SHP77 treated with DMSO at 0.1 percent for 48 hours (cell line): Measurements from ENCODE around the gene SLC35B2.
A peak's percentile ranks its signal among the peaks of the same experiment; 100 is the strongest.

ENCODE experiments used
- DNase-seq: peaks from one replicate; lab custom pipeline; 2025; lab: John Stamatoyannopoulos, UW

Gene SLC35B2

DNA sequence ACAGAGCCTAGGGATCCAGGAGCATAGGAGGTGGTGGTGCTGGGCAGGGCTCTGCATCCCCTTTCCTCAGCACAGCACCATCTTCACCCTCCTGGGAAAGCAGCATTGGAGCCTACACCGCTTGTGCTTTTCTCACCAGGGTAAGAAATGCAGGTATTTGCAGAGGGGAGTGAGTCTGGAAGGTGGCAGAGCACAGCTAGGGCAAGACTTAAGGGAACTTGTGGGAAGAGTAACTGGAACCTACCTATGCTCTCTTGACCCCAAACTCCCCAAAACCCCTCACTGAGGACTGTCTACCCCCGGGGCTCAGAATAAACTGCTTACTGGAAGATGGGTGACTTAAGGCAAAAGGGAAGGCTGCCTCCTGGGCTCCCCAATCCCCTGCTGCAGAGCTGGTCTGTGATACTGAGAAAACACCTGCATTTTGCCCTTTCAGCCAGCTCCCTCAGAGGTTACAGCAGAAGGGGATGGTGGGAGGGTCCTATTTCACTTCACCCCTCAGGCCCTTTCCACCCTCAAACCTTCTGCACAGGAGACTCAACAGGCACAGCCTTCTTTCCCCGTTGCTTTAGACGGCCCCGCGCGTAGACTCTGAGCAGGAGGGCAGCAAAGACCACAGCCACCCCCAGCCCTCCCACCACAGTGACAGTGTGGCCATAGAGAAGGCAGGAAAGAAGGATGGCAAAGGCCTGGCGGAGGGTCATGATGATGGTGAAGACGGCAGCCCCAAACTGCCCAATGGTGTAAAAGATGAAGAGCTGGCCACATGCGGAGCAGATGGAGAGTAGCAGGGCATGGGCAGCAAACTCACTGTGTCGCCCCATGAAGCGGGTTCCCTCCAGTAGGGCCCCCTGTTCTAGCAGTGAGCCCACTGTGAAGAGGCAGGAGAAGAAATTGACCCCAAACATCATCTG lies 2.9 kb downstream of the SLC35B2 start:
- no peak for DNase-seq

DNA sequence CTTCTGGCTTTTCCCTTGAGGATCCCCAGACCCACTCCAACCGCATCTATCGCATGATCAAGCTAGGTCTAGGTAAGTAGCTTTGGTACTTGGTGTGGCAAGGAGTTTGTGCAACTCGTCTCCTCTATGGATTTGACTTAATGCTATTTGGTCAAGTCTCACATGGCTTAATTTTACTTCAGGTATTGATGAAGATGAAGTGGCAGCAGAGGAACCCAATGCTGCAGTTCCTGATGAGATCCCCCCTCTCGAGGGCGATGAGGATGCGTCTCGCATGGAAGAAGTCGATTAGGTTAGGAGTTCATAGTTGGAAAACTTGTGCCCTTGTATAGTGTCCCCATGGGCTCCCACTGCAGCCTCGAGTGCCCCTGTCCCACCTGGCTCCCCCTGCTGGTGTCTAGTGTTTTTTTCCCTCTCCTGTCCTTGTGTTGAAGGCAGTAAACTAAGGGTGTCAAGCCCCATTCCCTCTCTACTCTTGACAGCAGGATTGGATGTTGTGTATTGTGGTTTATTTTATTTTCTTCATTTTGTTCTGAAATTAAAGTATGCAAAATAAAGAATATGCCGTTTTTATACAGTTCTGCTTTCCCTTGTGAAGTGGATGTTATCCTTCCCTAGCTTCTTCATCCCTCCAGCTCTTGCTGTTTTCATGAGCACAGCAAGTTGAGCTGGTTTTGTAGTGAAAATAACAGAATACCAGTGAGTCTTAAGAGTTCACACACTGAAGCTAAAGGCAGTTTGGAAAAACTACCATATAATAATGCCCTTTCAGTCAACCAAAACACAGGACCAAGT lies 3.8 kb downstream of the SLC35B2 start:
- DNase-seq, result no peak

DNA sequence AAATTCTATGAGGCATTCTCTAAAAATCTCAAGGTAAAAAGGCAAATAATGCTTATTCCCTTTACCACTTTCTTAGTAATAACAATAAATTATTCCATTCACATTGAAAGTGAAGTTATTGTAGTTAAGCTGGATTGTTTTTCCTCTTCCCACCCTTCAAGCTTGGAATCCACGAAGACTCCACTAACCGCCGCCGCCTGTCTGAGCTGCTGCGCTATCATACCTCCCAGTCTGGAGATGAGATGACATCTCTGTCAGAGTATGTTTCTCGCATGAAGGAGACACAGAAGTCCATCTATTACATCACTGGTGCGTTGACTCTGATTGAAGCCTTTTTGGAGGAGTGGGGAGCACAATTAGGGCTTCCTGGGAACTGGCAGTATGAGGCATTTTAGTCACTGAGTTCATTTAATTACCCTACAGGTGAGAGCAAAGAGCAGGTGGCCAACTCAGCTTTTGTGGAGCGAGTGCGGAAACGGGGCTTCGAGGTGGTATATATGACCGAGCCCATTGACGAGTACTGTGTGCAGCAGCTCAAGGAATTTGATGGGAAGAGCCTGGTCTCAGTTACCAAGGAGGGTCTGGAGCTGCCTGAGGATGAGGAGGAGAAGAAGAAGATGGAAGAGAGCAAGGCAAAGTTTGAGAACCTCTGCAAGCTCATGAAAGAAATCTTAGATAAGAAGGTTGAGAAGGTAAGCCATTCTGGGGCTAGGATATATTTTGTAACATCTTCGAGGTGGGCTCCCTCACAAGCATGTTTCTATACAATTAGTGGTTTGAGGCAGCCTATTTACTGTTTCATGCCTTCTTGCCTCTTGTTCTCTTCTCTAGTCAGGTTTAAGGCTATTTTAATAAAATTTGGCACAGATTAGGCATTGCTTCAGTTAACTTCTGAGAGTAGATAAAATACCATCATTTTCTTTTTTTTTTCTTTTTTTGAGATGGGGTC lies 5.5 kb downstream of the SLC35B2 start:
- no peak for DNase-seq

DNA sequence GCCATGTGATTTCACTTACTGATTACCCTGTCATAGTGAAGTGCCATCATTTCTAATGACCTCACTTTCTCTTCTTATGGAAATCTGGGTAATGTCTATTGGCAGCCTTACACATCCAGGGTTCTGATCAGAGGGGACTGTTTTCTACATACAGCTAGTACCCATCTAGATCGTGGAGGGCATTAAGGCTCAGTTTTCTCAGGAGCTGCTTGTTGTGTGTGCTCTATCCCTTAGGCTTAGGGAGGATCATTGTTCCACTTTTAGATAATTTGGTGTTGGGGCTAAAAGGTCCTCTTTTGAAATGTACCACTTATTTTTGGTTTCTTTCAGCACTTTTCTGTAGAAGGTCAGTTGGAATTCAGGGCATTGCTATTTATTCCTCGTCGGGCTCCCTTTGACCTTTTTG lies 6.6 kb downstream of the SLC35B2 start:
- DNase-seq, result no peak

DNA sequence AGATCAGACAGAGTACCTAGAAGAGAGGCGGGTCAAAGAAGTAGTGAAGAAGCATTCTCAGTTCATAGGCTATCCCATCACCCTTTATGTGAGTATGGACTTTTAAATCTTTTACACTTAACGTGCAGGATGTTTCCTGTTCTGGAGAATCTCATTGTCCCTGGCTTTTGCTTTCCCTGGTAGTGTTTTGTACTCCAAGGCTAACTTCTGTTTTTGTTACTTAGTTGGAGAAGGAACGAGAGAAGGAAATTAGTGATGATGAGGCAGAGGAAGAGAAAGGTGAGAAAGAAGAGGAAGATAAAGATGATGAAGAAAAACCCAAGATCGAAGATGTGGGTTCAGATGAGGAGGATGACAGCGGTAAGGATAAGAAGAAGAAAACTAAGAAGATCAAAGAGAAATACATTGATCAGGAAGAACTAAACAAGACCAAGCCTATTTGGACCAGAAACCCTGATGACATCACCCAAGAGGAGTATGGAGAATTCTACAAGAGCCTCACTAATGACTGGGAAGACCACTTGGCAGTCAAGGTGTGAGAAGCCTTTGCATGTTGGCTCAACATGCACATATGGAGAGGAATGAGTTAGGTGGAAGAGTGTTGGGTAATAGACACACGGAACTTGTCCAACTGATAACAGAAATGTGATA lies 7.1 kb downstream of the SLC35B2 start:
- DNase-seq, result no peak

- DNase-seq, result no peak
These were observed 8.1 kb downstream of the SLC35B2 start for GRCh38 chr6:44249082-44249748.

GRCh38 chr6:44248579-44248978 lies 8.7 kb downstream of the SLC35B2 start:
- no peak for DNase-seq

- no peak for DNase-seq
These were observed 9.7 kb downstream of the SLC35B2 start for GRCh38 chr6:44247338-44248302.

DNA sequence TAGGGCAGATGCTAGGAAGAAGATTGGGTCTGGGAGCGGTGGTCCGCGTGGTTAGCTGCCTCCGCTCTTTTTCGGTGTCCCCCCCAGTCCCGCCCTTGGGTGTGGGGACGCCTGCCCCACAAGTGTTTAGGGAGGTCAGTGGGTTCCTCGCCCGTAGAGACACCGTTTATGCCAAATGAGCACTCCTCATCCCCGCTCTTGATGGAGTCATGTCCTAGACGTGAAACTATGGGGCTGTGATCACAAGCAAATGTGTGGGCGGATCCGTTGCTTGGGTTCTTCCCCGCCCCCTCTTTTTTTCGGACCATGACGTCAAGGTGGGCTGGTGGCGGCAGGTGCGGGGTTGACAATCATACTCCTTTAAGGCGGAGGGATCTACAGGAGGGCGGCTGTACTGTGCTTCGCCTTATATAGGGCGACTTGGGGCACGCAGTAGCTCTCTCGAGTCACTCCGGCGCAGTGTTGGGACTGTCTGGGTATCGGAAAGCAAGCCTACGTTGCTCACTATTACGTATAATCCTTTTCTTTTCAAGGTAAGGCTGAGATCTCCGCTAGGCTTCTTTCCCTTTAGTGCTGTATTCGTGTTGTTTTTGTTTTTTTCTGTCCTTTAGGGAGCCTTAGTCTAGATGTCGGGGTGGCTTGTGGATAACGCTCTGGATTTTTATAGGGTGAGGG lies 10.5 kb downstream of the SLC35B2 start, which contains the start of gene HSP90AB1:
Gene HSP90AB1 (plus strand): TSS at position 439 of the 675 bp plus-strand sequence. CDS start 1,529 bp downstream, outside the sequence.
- DNase-seq, result peak; percentile 84

DNA sequence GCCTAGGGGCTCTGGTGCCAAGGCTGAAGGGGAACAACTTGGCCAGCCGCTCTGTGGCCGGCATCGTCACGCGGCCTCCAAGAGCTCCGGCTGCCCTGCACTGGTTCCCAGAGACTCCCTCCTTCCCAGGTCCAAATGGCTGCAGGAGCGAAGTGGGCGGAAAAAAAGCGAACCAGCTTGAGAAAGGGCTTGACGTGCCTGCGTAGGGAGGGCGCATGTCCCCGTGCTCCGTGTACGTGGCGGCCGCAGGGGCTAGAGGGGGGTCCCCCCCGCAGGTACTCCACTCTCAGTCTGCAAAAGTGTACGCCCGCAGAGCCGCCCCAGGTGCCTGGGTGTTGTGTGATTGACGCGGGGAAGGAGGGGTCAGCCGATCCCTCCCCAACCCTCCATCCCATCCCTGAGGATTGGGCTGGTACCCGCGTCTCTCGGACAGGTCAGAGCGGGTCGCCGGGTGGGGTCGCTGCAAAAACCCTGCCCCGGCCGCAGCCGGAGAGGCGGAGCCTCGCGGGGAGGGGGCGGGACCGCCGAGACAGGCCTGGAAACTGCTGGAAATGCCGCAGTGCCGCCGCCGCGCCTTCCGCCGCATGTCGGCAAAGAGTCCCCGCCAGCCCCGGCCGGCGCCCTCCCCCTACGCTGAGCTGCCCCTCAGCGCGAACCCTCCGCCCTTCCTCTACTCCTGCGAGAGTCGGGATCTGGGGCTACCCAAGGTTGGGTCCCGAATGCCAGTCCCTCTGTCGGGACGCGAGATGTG lies 11.2 kb downstream of the SLC35B2 start:
- DNase-seq, result peak; percentile 66

DNA sequence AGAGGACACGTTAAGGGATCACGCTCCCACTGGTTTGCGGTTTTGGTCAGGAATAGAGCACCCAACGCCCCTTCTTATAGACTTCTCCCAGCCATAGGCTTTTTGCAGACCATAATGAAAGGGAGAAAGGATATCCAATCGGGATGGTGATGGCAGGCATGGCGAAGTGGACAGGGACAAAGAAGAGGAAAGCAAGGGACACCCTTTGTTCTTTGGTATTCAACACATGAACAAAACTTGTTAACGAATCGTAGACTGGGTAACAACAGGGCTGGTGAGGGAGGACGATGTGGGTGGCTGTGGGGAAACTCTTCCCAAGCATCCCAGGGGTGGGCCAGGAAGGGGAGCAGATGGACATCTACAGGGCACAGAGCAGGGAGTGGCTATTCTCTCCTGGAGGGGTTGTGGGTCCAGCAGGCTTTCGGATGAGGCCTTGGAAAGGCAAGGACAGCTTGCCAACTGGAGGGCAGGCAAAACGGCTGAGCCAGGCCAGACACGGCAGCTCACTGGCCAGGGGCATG lies 11.9 kb downstream of the SLC35B2 start:
- DNase-seq, result no peak

GRCh38 chr6:44243345-44243744 lies 14.0 kb downstream of the SLC35B2 start:
- DNase-seq, result no peak

GRCh38 chr6:44238687-44239350 lies 18.5 kb downstream of the SLC35B2 start:
- DNase-seq, result no peak

DNA sequence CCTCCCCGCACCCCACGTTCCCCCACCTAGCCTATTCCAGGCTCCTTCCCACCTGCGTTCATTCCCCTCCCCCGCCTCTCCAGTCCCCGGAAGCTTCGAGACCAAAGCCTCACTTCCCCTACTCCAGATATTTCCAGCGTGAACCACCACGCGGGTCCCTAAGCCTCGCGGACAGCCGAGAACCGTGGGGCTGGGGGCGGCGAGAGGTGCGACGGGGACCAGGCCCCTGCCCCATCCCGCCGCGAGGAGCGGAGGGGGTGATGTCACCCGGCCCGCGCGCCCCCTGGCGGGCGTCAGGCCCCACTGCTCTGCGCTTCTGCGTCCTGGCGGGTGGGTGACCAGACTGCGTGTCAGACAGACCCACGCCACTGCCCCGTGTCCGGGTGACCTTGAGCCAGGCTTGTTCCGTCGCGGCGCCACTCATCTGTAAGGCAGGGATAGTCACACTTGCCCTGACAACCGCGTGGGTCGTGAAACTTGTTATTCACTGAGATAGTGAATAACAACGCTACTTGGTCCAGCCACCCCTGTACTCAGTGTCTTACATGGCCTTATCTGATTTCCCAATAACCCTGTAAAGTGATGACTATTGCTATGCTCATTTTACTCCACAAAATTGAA lies 19.4 kb downstream of the SLC35B2 start:
- no peak for DNase-seq

DNA sequence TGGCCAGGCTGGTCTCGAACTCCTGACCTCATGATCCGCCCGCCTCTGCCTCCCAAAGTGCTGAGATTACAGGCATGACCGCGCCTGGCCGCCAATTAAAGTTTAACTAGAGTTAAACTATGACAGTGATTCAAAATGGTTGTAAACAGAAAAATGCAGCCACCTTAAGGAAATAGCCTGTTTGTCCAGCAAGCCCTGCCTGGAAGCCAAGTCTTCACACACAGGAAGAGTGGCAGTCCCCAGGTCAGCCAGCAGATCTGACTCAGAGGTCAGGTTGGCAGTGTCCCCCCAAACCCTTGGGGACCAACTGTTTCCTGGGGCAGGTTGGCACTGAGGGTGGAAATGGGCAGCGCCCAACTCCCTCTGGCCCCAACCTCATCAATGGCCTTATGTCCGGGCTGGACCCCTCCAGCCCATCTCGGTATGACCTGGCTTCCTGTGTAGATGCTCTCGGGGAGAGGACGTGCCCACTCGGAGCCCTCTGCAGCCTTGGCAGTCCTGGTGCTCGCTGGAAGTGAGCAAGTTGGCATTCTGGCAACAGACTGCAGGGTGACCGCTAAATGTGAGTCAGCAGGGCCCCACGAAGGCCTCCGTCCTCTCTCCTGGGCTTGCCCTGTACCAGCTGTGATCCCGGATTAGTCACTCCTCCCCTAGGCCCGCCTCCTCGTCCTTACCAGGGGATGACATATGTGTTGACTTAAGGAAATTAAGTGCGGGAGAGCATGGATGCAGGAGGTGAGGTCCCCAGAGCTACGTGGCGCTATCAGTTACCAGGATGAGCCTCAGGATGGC lies 20.1 kb downstream of the SLC35B2 start:
- DNase-seq, result peak; percentile 72

- no peak for DNase-seq
These were observed 21.3 kb downstream of the SLC35B2 start for GRCh38 chr6:44235891-44236516.
